ENCODE data around the gene PTGS1. TPM values are rescaled to one million over a fixed set of nuclear protein-coding genes. Genes with fewer than 3 reads are reported as not detected.

The PTGS1 gene
- total and polyA plus RNA-seq, 2 of the 13 experiments (the other 11 are each of a cell fraction or from before 2014, with no cell fraction given): 0.07 to 0.08 TPM

DNA sequence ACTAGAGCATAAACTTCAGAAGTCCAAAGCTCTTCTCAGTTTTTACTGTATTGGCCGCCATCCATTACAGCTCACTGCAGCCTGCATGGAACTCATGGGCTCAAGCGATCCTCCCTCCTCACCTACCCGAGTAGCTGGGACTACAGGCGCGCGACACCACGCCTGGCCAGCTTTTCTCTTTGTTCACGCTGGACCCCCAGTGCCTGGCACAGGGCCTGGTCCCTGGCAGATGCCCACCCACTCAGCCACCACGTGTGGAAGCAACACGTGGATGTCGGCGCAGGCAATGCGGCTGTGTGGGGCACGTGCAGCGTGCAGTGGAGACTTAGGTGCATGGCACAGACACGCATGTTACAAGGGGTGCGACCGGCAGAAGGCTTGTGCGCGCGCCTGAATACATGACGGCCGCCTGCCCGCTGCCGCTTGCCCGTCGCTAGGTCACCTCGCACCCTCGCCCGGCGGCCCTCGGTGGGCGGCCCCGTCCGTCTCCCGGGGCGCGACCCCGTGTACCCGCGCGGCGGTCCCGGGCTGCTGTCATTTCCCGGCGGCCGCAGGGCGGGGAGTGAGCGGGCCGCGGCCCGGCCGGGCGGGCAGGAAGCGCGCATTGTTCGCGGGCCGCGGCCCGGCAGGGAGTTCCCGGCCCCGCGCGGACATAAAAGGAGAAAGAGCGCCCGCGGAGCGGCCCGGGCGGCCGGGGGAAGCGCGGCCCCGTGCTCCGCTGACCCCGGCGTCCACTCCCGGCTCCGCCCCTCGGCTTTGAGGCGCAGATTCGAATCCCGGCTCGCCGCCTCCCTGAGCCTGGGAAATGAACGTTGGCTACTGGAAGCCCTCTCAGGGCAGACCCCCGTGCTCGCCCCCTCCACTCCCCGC, 24.1 kb upstream of the PTGS1 start (continued):
- TF ChIP-seq, protein P1, sequence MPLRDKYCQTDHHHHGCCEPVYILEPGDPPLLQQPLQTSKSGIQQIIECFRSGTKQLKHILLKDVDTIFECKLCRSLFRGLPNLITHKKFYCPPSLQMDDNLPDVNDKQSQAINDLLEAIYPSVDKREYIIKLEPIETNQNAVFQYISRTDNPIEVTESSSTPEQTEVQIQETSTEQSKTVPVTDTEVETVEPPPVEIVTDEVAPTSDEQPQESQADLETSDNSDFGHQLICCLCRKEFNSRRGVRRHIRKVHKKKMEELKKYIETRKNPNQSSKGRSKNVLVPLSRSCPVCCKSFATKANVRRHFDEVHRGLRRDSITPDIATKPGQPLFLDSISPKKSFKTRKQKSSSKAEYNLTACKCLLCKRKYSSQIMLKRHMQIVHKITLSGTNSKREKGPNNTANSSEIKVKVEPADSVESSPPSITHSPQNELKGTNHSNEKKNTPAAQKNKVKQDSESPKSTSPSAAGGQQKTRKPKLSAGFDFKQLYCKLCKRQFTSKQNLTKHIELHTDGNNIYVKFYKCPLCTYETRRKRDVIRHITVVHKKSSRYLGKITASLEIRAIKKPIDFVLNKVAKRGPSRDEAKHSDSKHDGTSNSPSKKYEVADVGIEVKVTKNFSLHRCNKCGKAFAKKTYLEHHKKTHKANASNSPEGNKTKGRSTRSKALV (CRISPR knock-in tag; IDR thresholded peaks at IDR 0.05): peak; percentile 88
- TF ChIP-seq HDAC1 (CRISPR knock-in tag; IDR thresholded peaks at IDR 0.05) (peak; percentile 20; the same call in 1 of the 2 replicates), ZNF263 (CRISPR knock-in tag; IDR thresholded peaks at IDR 0.05) (peak; percentile 68), SP5 (CRISPR knock-in tag; IDR thresholded peaks at IDR 0.05; ENCODE audit: borderline replicate concordance, low read depth) (0 out of 2 replicates have a peak, but pooled peaks have one; percentile 21), PHF8 (CRISPR knock-in tag; IDR thresholded peaks at IDR 0.05) (peak; percentile 53; the same call in 1 of the 2 replicates), YY1 (IDR thresholded peaks at IDR 0.05; ENCODE audit: insufficient read depth, insufficient replicate concordance, low read depth, low read length) (peak; percentile 24), ZFY (CRISPR knock-in tag; IDR thresholded peaks at IDR 0.05) (peak; percentile 69), ZMYM4 (CRISPR knock-in tag; IDR thresholded peaks at IDR 0.05) (0 out of 2 replicates have a peak, but pooled peaks have one; percentile 22), ZNF121 (CRISPR knock-in tag; IDR thresholded peaks at IDR 0.05) (0 out of 2 replicates have a peak, but pooled peaks have one; percentile 7), SP140L (CRISPR knock-in tag; IDR thresholded peaks at IDR 0.05; ENCODE audit: borderline replicate concordance) (no peak), FOXM1 (CRISPR knock-in tag; IDR thresholded peaks at IDR 0.05) (0 out of 2 replicates have a peak, but pooled peaks have one; percentile 38)
- TF ChIP-seq, protein P2, sequence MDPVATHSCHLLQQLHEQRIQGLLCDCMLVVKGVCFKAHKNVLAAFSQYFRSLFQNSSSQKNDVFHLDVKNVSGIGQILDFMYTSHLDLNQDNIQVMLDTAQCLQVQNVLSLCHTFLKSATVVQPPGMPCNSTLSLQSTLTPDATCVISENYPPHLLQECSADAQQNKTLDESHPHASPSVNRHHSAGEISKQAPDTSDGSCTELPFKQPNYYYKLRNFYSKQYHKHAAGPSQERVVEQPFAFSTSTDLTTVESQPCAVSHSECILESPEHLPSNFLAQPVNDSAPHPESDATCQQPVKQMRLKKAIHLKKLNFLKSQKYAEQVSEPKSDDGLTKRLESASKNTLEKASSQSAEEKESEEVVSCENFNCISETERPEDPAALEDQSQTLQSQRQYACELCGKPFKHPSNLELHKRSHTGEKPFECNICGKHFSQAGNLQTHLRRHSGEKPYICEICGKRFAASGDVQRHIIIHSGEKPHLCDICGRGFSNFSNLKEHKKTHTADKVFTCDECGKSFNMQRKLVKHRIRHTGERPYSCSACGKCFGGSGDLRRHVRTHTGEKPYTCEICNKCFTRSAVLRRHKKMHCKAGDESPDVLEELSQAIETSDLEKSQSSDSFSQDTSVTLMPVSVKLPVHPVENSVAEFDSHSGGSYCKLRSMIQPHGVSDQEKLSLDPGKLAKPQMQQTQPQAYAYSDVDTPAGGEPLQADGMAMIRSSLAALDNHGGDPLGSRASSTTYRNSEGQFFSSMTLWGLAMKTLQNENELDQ (CRISPR knock-in tag; IDR thresholded peaks at IDR 0.05; ENCODE audit: borderline replicate concordance): peak; percentile 81; the same call in 1 of the 2 replicates
- TF ChIP-seq, protein P3, sequence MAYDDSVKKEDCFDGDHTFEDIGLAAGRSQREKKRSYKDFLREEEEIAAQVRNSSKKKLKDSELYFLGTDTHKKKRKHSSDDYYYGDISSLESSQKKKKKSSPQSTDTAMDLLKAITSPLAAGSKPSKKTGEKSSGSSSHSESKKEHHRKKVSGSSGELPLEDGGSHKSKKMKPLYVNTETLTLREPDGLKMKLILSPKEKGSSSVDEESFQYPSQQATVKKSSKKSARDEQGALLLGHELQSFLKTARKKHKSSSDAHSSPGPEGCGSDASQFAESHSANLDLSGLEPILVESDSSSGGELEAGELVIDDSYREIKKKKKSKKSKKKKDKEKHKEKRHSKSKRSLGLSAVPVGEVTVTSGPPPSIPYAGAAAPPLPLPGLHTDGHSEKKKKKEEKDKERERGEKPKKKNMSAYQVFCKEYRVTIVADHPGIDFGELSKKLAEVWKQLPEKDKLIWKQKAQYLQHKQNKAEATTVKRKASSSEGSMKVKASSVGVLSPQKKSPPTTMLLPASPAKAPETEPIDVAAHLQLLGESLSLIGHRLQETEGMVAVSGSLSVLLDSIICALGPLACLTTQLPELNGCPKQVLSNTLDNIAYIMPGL (CRISPR knock-in tag; IDR thresholded peaks at IDR 0.05; ENCODE audit: borderline replicate concordance in 1 of 2, low read depth in 1 of 2): 0 out of 4 replicates have a peak, but pooled peaks of 1 of the 2 experiments have one; percentile 39
- TF ChIP-seq, protein P4, sequence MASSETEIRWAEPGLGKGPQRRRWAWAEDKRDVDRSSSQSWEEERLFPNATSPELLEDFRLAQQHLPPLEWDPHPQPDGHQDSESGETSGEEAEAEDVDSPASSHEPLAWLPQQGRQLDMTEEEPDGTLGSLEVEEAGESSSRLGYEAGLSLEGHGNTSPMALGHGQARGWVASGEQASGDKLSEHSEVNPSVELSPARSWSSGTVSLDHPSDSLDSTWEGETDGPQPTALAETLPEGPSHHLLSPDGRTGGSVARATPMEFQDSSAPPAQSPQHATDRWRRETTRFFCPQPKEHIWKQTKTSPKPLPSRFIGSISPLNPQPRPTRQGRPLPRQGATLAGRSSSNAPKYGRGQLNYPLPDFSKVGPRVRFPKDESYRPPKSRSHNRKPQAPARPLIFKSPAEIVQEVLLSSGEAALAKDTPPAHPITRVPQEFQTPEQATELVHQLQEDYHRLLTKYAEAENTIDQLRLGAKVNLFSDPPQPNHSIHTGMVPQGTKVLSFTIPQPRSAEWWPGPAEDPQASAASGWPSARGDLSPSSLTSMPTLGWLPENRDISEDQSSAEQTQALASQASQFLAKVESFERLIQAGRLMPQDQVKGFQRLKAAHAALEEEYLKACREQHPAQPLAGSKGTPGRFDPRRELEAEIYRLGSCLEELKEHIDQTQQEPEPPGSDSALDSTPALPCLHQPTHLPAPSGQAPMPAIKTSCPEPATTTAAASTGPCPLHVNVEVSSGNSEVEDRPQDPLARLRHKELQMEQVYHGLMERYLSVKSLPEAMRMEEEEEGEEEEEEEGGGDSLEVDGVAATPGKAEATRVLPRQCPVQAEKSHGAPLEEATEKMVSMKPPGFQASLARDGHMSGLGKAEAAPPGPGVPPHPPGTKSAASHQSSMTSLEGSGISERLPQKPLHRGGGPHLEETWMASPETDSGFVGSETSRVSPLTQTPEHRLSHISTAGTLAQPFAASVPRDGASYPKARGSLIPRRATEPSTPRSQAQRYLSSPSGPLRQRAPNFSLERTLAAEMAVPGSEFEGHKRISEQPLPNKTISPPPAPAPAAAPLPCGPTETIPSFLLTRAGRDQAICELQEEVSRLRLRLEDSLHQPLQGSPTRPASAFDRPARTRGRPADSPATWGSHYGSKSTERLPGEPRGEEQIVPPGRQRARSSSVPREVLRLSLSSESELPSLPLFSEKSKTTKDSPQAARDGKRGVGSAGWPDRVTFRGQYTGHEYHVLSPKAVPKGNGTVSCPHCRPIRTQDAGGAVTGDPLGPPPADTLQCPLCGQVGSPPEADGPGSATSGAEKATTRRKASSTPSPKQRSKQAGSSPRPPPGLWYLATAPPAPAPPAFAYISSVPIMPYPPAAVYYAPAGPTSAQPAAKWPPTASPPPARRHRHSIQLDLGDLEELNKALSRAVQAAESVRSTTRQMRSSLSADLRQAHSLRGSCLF (CRISPR knock-in tag; IDR thresholded peaks at IDR 0.05; ENCODE audit: borderline replicate concordance): no peak
- TF ChIP-seq, protein P5, sequence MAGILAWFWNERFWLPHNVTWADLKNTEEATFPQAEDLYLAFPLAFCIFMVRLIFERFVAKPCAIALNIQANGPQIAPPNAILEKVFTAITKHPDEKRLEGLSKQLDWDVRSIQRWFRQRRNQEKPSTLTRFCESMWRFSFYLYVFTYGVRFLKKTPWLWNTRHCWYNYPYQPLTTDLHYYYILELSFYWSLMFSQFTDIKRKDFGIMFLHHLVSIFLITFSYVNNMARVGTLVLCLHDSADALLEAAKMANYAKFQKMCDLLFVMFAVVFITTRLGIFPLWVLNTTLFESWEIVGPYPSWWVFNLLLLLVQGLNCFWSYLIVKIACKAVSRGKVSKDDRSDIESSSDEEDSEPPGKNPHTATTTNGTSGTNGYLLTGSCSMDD (CRISPR knock-in tag; IDR thresholded peaks at IDR 0.05): 0 out of 2 replicates have a peak, but pooled peaks have one; percentile 65

Data from HepG2 (cell line).